ENCODE data around the gene SSUH2. TPM values are rescaled to one million over a fixed set of nuclear protein-coding genes. Genes with fewer than 3 reads are reported as not detected.
"Not testable (repeated sequence)": the region's sequence is repeated elsewhere in the genome, so short reads cannot be mapped to it uniquely, and the experiment has no call there.

SSUH2 gene, protein sequence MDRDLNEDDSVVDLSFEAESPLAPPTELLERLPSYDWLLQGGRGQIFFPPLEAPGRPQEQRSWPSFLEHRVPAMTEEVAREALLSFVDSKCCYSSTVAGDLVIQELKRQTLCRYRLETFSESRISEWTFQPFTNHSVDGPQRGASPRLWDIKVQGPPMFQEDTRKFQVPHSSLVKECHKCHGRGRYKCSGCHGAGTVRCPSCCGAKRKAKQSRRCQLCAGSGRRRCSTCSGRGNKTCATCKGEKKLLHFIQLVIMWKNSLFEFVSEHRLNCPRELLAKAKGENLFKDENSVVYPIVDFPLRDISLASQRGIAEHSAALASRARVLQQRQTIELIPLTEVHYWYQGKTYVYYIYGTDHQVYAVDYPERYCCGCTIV
- total RNA-seq (2014; rRNA removed; shearing (Covaris generic); ENCODE audit: low replicate concordance), result 6.4 TPM in 1 of 2 replicates, not detected in the other

DNA sequence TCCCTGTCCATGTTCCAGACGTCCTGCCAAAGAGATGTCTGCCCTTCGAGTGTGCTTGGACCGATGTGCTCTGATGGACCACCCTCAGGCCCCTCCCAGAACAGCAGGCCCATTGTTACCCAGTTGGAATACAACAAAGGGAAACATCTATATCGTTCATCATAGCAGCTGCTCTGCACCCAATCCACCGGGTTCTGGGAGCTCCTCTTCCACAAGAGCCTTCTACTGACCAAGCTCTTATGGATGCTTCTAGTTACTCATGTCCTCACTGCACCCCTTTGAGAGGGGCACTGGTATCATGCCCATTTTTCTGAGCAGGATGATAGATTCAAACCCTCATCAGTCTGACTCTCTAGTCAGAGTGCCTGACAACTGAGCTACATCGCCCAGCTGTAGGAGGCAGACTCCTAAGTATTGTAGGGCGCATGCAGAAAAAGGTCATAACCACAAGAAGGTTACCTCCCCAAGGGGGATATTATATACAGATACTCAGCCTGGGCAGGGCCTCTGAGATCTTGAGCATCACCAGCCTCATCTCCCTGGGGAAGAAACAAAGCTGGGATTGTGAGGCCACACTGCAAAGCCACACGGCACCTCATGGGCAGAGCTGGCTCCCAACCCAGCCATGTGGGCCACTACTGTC is at the start of gene SSUH2:
Gene SSUH2 (minus strand): TSS at position 51 of the 643 bp plus-strand sequence. CDS start 40 bp downstream, at position 11.
- DNase-seq (ENCODE audit: low read depth), result no peak
- in situ Hi-C loops (cut with HindIII; ENCODE audit: low pct_unique_long_range_greater_than_20kb, low sequenced_read_pairs), result no loop called here

DNA sequence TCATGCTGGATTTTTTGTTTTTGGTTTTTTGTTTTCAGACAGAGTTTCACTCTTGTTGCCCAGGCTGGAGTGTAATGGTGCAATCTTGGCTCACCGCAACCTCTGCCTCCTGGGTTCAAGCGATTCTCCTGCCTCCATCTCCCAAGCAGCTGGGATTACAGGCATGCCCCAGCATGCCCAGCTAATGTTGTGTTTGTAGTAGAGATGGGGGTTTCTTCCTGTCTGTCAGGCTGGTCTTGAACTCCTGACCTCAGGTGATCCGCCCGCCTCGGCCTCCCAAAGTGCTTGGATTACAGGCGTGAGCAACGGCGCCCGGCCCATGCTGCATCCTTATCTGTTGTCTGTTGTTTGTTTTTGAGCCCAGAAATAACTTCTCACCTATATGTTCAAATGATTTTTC is 46.7 kb upstream of the SSUH2 start:
- in situ Hi-C loops (cut with HindIII; ENCODE audit: low pct_unique_long_range_greater_than_20kb, low sequenced_read_pairs); DNase-seq (ENCODE audit: low read depth): not testable (repeated sequence)

DNA sequence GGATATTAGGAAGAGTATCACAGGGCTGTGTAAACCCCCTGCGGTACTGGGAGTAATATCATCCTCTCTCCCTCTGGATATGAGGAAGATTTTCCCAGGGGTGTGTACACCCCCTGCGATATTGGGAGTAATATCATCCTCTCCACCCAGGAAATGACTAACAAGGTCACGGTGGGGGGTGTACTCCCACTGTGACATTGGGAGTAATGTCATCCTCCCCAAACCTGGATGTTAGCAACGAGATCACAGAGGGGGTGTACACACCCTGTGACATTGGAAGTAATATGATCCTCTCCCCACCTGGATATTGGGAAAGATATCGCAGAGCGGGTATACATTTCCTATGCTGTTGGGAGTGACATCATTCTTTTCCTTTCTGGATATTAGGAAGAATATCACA is 40.4 kb upstream of the SSUH2 start:
- DNase-seq (ENCODE audit: low read depth); in situ Hi-C loops (cut with HindIII; ENCODE audit: low pct_unique_long_range_greater_than_20kb, low sequenced_read_pairs): not testable (repeated sequence)

DNA sequence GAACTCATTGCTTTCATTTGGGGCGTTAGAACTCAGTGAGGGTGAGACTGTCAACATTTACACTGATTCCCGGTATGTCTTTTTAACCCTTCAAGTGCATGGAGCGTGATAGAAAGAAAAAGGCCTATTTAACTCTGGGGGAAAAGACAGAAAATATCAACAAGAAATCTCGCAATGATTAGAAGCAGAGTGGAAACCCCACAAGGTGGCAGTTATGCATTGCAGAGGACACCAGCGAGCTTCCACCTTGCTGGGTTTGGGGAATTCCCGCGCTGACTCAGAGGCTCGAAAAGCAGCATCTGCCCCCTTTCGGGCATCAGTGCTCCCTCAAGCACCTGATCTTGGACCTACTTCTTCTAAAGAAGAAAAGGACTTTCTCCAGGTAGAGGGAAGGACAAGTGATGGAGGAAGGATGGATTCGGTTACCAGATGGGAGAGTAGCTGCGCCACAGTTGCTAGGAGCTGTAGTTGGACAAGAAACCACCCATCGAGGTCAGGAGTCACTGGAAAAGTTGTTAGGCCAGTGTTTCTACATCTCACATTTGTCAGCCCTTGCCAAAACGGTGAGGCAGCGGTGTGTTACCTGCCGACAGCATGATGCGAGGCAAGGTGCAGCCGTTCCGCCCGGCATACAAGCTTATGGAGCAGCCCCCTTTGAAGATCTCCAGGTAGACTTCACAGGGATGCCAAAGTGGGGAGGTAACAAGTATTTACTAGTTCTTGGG is 38.4 kb upstream of the SSUH2 start:
- in situ Hi-C loops (cut with HindIII; ENCODE audit: low pct_unique_long_range_greater_than_20kb, low sequenced_read_pairs), result not testable (repeated sequence)
- DNase-seq (ENCODE audit: low read depth), result peak; percentile 30

DNA sequence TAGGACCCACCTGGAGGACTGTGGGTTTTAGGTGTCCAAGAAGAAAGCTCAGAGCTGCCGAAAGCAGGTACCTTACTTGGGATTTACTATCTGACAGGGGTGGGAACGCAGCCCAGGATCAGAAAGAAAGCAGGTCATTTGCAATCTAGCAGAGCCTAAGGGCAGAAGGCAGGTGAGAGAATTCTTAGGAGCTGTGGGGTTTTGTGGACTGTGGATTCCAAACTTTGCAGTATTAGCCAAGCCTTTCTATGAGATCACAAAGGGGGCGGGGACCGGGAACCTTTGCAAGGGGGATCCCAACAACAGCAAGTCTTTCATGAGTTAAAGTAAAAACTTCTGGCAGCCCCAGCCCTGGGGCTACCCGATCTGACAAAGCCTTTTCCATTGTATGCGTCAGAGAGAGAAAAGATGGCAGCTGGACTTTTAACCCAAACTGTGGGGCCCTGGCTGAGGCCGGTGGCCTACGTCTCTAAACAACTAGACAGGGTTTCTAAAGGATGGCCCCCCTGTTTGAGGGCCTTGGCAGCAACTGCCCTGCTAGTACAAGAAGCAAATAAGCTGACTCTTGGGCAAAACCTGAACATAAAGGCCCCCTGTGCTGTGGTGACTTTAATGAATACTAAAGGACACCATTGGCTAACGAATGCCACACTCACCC is 37.4 kb upstream of the SSUH2 start:
- DNase-seq (ENCODE audit: low read depth); in situ Hi-C loops (cut with HindIII; ENCODE audit: low pct_unique_long_range_greater_than_20kb, low sequenced_read_pairs): not testable (repeated sequence)

DNA sequence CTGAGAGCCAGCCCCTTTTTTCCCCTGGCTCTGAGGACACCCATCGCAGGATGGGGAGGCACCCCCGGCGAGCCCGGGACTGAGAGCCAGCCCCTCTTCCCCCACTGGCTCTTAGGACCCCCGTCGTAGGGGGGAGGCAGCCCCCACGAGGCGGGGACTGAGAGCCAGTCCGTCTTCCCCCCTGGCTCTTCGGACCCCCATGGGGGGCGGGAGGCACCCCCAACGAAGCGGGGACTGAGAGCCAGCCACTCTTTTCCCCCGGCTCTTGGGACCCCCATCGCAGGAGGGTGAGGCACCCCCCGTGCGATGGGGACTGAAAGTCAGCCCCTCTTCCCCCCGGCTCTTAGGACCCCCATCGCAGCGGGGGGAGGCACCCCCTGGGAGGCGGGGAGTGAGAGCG is 36.8 kb upstream of the SSUH2 start:
- in situ Hi-C loops (cut with HindIII; ENCODE audit: low pct_unique_long_range_greater_than_20kb, low sequenced_read_pairs), result no loop called here
- DNase-seq (ENCODE audit: low read depth), result no peak

DNA sequence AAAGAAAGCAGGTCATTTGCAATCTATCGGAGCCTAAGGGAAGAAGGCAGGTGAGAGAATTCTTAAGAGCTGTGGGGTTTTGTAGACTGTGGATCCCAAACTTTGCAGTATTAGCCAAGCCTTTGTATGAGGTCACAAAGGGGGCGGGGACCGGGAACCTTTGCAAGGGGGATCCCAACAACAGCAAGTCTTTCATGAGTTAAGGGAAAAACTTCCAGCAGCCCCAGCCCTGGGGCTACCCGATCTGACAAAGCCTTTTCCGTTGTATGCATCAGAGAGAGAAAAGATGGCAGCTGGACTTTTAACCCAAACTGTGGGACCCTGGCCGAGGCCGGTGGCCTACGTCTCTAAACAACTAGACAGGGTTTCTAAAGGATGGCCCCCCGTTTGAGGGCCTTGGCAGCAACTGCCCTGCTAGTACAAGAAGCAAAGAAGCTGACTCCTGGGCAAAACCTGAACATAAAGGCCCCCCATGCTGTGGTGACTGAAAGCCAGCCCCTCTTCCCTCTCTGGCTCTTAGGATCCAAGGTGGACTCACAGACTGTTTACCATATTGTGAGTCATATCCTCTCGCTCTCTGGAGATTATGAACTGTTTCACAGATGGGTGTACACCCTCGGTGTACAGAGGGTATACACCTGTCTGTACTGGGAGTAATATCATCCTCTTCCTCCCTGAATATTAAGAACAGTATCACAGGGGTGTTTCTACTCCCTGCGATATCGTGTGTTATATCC is 35.4 kb upstream of the SSUH2 start:
- in situ Hi-C loops (cut with HindIII; ENCODE audit: low pct_unique_long_range_greater_than_20kb, low sequenced_read_pairs); DNase-seq (ENCODE audit: low read depth): not testable (repeated sequence)

DNA sequence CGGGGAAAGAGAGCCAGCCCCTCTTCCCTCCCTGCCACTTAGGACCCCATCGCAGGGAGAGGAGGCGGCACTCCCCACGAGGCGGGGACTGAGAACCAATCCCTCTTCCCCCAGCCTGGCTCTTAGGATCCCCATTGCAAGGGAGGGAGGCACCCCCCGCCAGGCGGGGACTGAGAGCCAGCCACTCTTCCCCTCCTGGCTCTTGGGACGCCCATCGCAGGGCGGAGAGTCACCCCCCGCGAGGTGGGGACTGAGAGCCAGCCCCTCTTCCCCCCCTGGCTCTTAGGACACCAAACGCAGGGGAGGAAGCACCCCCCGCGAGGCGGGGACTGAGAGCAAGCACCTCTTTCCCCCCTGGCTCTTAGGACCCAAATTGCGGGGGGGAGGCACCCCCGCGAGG is 34.2 kb upstream of the SSUH2 start:
- in situ Hi-C loops (cut with HindIII; ENCODE audit: low pct_unique_long_range_greater_than_20kb, low sequenced_read_pairs), result no loop called here
- DNase-seq (ENCODE audit: low read depth), result no peak

DNA sequence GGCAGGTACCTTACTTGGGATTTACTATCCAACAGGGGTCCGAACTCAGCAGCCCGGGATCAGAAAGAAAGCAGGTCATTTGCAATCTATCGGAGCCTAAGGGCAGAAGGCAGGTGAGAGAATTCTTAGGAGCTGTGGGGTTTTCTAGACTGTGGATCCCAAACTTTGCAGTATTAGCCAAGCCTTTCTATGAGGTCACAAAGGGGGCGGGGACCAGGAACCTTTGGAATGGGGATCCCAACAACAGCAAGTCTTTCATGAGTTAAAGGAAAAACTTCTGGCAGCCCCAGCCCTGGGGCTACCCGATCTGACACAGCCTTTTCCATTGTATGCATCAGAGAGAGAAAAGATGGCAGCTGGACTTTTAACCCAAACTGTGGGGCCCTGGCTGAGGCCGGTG is 32.7 kb upstream of the SSUH2 start:
- in situ Hi-C loops (cut with HindIII; ENCODE audit: low pct_unique_long_range_greater_than_20kb, low sequenced_read_pairs), result not testable (repeated sequence)

DNA sequence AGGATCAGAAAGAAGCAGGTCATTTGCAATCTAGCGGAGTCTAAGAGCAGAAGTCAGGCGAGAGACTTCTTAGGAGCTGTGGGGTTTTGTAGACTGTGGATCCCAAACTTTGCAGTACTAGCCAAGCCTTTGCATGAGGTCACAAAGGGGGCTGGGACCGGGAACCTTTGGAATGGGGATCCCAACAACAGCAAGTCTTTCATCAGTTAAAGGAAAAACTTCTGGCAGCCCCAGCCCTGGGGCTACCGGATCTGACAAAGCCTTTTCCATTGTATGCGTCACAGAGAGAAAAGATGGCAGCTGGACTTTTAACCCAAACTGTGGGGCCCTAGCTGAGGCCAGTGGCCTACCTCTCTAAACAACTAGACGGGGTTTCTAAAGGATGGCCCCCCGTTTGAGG is 31.0 kb upstream of the SSUH2 start:
- DNase-seq (ENCODE audit: low read depth); in situ Hi-C loops (cut with HindIII; ENCODE audit: low pct_unique_long_range_greater_than_20kb, low sequenced_read_pairs): not testable (repeated sequence)

More for the DNA sequence above, 32.7 kb upstream of the SSUH2 start:
- DNase-seq (ENCODE audit: low read depth), result not testable (repeated sequence)

DNA sequence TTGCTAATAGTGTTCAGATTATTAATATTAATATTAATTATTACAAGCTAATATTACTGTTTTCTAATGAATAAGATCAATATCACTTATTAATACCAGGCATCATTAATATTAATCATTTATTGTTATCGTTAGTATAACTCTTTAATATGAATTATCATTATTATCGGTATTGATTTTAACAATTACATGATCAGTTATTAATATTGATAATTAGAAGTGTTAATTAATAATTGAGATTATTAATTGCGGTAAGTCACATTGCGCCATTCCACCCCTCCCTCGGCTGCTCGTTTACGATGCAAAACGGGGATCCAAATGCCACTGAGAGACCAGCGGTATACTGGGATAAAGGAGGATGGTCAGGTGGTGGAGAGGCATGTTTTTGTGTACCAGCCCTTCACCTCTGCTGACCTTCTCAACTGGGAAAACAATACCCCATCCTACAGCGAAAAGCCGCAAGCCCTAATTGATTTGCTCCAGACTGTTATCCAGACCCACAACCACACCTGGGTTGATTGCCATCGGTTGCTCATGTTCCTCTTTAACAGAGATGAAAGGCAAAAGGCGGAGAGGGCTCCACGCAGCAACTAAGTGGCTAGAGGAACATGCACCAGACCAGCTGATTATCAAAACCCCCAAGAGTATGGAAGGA is 28.6 kb upstream of the SSUH2 start:
- DNase-seq (ENCODE audit: low read depth), result no peak

DNA sequence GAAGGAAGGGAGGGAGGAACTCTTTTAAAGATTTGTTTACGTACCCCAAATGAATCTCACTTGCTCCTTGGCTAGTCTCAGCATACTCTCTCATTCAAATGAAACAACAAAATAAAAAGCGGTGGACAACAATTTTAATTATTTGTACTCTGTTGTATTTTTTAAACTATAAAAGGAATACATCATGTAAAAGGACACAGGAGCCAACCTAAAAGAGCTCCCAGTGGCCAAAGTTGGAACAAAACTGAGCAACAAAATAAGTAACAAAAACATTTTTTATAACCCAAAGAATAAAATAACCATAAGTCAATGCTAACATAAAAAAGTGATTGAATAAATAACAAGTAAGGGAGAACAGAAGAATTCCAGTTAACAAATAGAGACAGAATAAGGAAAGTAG is 24.4 kb upstream of the SSUH2 start:
- in situ Hi-C loops (cut with HindIII; ENCODE audit: low pct_unique_long_range_greater_than_20kb, low sequenced_read_pairs), result no loop called here

More for the DNA sequence above, 28.6 kb upstream of the SSUH2 start:
- in situ Hi-C loops (cut with HindIII; ENCODE audit: low pct_unique_long_range_greater_than_20kb, low sequenced_read_pairs), result no loop called here

DNA sequence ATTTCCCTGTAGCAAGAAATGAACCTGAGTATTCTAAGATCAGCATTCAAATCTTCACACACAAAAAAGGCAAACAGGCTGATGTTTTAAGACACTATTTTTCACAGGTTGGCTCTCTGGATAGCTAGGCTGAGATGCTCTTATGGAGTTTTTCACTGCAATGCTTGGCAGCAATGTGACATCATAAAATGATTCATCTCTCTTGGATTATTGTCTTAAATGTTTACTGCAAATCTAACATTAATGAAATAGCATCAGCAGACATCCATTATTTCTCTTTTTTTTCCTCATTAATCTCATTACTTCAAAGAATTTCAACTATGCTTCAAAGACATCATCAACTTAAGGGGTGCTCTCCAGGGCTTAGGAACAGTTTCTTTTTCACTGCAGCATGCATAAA is 23.6 kb upstream of the SSUH2 start:
- in situ Hi-C loops (cut with HindIII; ENCODE audit: low pct_unique_long_range_greater_than_20kb, low sequenced_read_pairs), result no loop called here
- DNase-seq (ENCODE audit: low read depth), result no peak

More for the DNA sequence above, 24.4 kb upstream of the SSUH2 start:
- DNase-seq (ENCODE audit: low read depth), result no peak

DNA sequence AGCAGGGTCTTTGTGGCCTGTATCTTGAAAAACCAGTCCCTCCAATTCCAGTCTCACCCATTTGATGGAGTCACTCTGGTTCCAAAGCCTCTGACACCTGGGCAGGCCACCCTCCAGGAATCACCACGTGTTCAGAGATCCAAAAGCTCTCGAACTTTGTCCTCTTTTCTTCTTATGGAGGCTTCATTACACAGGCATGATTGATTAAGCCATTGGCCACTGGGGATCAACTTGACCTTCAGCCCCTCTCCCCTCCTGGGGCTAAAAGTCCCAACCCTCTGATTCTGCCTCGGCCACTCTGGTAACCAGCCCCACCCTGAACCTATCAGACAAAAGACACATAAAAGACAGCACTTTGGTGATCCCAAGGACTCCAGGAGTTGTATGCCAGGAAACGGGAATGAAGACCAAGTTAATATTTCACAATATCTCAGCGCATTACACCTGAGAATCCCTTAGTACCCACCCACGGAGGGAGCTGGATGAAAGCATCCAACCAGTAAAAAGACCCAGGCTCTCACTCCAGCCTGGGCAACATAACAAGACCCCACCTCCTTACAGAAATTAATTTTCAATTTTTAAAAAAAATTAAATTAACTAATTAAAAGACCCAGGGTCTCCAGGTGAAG is 23.0 kb upstream of the SSUH2 start:
- in situ Hi-C loops (cut with HindIII; ENCODE audit: low pct_unique_long_range_greater_than_20kb, low sequenced_read_pairs), result no loop called here
- DNase-seq (ENCODE audit: low read depth), result no peak

DNA sequence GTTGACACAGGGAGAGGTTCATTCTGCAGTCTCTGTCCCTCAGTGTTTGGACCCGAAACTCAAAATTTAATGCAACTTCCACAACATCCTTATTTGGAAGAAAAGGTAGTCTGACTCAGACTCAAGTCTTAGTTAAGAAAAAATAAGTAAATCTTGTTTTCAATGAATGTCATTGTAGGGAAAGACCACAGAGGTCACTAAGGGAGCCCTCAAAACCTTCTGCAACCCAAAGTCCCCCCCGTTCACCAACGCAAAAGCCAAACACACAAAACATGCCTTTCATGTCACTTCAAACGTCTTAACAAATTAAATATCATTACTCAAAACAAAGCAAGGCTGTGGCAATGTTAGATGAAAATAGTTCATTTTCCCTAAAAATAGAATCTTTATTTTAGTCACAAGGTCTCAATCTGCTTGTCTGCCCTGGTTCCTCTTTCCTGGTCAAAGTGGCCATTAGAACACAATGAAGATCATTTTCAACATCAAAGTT is 20.9 kb upstream of the SSUH2 start:
- no peak for DNase-seq (ENCODE audit: low read depth)
- in situ Hi-C loops (cut with HindIII; ENCODE audit: low pct_unique_long_range_greater_than_20kb, low sequenced_read_pairs), result no loop called here

DNA sequence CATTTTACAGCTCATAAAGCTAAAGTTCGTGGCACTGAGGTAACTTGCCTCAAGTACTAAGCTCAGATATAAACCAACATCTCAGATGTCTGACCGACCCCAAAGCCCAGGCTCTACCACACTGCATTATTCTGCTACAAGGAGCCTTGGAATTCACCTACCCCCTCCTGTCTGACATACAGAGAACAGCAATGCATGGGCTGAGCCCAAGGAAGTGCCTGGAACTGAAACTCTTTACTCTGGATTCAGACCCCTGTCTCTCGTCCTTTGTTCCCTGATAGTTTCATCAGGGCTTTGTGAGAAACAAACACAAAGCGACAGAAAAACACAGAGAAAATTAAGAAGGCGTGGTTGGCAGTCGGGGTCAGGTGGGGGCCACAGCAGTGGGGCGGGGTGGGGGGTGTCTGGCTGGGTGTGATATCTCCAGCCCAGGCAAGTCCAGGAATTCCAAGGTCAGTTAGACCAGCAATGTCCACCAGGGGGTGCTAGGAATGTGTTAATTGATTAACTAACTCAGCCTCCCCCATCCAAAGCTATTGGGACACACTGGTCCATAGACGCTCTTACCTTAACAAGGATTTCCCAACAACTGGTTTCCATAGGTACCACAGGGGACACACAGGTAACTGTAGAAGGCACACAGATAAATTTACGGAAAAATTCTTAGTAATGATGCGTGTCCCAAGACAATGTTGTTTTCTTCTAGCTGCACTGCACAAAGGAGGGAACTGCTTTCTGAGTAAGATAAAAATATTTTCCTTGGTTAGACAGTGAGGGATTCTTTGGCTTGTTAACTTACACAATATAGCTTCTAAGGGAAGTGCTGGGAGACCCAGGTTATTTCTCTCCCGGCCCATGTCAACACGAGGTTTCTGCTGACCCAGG is 18.8 kb upstream of the SSUH2 start:
- in situ Hi-C loops (cut with HindIII; ENCODE audit: low pct_unique_long_range_greater_than_20kb, low sequenced_read_pairs), result no loop called here
- DNase-seq (ENCODE audit: low read depth), result peak; percentile 49

Measured in Caki2 (cell line).